ENCODE results near the gene RPS24.
"Not testable (repeated sequence)": the region's sequence is repeated elsewhere in the genome, so short reads cannot be mapped to it uniquely, and the experiment has no call there.

Gene RPS24

GRCh38 chr10:78044699-78045098, 11.0 kb downstream of the RPS24 start:
- DNase-seq: no peak
- in situ Hi-C loops (cut with MboI; ENCODE audit: low pct_unique_long_range_greater_than_20kb, low sequenced_read_pairs): loop anchor here (25.0 kb wide), 1 partner anchor 1143 kb away; no protein-coding TSS in a partner anchor

DNA sequence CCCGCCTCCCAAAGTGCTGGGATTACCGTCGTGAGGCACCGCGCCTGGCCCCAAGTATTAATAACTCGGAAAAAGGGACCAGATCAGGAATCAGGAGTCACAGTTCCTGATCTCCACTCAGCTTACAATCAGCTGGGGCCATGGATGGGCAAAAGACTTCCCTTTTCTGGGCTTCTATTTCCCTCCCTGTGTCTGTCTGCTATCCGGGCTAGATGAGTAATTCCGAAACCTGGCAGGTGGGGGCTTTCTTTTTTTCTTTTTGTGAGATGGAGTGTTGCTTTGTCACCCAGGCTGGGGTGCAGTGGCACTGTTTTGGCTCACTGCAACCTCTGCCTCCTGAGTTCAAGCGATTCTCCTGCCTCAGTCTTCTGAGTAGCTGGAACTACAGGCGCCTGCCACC, 11.6 kb downstream of the RPS24 start:
- in situ Hi-C loops (cut with MboI; ENCODE audit: low pct_unique_long_range_greater_than_20kb, low sequenced_read_pairs): loop anchor here (25.0 kb wide), 1 partner anchor 1142 kb away; no protein-coding TSS in a partner anchor
- DNase-seq: peak; percentile 67

DNA sequence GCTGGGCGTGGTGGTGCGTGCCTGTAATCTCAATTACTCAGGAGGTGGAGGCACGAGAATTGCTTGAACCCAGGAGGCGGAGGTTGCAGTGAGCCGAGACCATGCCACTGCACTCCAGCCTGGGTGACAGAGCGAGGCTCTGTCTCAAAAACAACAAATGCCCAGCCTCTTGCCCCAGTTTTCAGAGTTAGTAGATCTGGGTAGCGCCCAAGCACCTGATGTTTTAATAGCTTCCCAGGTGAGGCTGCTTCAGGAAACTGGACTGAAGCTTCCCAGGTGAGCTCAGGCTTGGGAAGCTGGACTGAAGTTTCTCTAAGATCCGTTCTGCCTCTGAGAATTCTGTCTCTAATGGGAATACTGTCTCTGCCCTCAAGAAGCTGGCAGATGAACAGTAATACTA, 12.2 kb downstream of the RPS24 start:
- in situ Hi-C loops (cut with MboI; ENCODE audit: low pct_unique_long_range_greater_than_20kb, low sequenced_read_pairs): loop anchor here (25.0 kb wide), 1 partner anchor 1141 kb away; no protein-coding TSS in a partner anchor
- DNase-seq: no peak

DNA sequence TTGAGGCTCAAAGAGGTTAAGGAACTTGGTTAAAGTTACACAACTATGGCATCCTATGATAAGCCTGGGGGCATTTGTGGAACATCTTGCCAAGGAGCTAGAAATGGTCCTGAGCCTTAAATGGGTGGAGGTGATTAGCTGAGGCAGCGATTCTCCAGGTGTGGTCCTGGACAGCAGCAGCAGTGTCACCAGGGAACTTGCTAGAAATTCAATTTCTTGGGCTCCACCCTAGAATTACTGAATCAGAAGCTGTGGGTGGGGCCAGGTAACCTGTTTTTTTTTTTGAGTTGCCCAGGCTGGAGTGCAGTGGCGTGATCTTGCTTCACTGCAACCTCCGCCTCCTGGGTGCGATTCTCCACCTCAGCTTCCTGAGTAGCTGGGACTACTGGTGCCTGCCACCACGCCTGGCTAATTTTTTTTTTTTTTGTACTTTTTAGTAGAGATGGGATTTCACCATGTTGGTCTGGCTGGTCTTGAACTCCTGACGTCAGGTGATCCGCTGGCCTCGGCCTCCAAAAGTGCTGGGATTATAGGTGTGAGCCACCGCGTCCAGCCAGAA, 13.1 kb downstream of the RPS24 start:
- DNase-seq: no peak
- in situ Hi-C loops (cut with MboI; ENCODE audit: low pct_unique_long_range_greater_than_20kb, low sequenced_read_pairs): loop anchor here (25.0 kb wide), 1 partner anchor 1141 kb away; no protein-coding TSS in a partner anchor

DNA sequence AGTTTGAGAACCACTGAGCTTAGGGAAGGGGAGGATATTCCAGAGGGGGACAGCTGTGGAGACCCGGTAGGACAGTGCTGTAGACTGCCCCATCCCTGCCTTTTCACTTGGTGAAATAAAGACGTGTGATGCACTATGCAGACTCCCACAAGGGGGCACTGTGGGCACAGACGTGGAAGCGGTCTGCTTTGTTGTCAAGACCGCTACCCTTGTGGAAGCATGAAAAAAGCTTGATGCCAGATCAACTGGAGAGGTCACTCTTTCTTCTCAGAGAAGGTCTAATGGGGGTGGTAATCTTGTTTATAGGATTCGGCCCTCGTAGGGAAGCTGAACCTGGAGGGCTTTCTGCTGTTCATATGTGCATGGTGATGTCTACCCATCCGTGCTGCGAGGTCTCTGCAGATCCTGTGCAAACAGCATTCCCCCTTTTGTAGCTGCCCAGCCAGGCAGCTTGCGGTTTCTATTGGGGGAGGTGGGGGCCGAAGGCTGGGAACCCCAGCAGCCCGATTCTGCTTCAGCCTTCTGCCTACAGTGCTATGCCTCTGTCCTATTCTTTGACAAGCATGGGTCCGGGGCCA, 13.7 kb downstream of the RPS24 start:
- in situ Hi-C loops (cut with MboI; ENCODE audit: low pct_unique_long_range_greater_than_20kb, low sequenced_read_pairs): loop anchor here (25.0 kb wide), 1 partner anchor 1140 kb away; no protein-coding TSS in a partner anchor
- peak; percentile 82 for DNase-seq

DNA sequence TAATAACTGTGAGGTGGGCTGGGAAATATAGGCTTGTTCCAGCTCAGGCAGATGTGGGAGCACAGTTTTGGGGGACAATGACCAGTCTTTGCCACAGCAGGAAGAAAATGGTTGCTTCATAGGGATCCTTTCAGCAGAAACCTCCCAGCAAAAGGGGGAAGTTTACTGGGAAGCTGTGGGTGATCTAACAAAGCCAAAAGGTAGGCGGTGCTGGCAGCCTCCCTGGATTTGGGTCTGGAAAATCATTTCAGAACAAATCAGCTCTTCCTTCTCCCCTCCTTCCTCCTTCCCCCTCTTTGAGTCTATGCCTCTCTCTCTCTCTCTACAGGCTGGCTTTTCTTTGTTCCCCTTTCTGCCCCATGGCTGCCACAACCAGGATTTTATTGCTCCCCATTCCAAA, 16.2 kb downstream of the RPS24 start:
- in situ Hi-C loops (cut with MboI; ENCODE audit: low pct_unique_long_range_greater_than_20kb, low sequenced_read_pairs): loop anchor here (25.0 kb wide), 1 partner anchor 1137 kb away; no protein-coding TSS in a partner anchor
- no peak for DNase-seq

DNA sequence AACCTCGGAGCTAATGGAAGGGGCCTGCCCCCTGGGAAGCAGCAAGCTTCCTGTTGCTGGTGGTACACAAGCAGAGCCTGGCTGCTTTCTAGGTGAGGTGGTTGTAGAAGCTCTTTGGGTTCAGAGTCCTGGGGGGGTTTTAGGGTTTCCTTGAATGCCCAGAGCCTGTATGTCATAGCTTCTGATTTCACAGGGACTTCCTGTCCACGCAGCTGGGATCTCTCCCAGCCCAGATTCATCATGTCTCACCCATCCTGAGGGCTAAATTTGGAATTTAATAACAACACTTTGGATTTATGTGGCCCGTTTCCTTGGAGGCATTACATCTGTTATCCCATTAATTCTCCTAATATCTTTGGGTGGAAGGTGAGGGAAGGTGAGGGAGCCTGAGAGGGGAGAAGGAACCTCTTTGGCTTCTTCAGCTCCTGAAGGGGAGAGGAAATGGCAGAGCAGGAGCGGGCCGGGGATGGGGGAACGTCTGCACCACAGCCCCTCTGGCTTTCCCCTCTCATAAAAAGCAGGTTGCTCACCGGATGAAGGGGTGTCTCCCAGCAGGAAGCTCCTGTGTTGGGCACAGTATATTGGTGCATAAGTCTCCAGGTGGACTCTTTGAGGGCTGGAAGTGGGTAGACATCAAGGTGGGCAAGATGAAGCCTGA, 19.7 kb downstream of the RPS24 start:
- no peak for DNase-seq
- in situ Hi-C loops (cut with MboI; ENCODE audit: low pct_unique_long_range_greater_than_20kb, low sequenced_read_pairs): no loop called here

- no peak for DNase-seq
- in situ Hi-C loops (cut with MboI; ENCODE audit: low pct_unique_long_range_greater_than_20kb, low sequenced_read_pairs): no loop called here
Measured at GRCh38 chr10:78058562-78058961, 24.9 kb downstream of the RPS24 start.

GRCh38 chr10:78059906-78060702, 26.4 kb downstream of the RPS24 start:
- DNase-seq: no peak
- in situ Hi-C loops (cut with MboI; ENCODE audit: low pct_unique_long_range_greater_than_20kb, low sequenced_read_pairs): no loop called here

- DNase-seq: no peak
- in situ Hi-C loops (cut with MboI; ENCODE audit: low pct_unique_long_range_greater_than_20kb, low sequenced_read_pairs): no loop called here
Measured at GRCh38 chr10:78062296-78062695, 28.6 kb downstream of the RPS24 start.

- in situ Hi-C loops (cut with MboI; ENCODE audit: low pct_unique_long_range_greater_than_20kb, low sequenced_read_pairs): no loop called here
- DNase-seq: no peak
Measured at GRCh38 chr10:78063236-78063635, 29.6 kb downstream of the RPS24 start.

GRCh38 chr10:78064919-78065318, 31.3 kb downstream of the RPS24 start:
- DNase-seq; in situ Hi-C loops (cut with MboI; ENCODE audit: low pct_unique_long_range_greater_than_20kb, low sequenced_read_pairs): not testable (repeated sequence)

GRCh38 chr10:78065611-78066010, 31.9 kb downstream of the RPS24 start:
- no peak for DNase-seq
- in situ Hi-C loops (cut with MboI; ENCODE audit: low pct_unique_long_range_greater_than_20kb, low sequenced_read_pairs): no loop called here

- in situ Hi-C loops (cut with MboI; ENCODE audit: low pct_unique_long_range_greater_than_20kb, low sequenced_read_pairs): no loop called here
- DNase-seq: no peak
Measured at GRCh38 chr10:78066012-78066411, 32.3 kb downstream of the RPS24 start.

GRCh38 chr10:78066728-78067430, 33.2 kb downstream of the RPS24 start:
- no peak for DNase-seq
- in situ Hi-C loops (cut with MboI; ENCODE audit: low pct_unique_long_range_greater_than_20kb, low sequenced_read_pairs): no loop called here

- in situ Hi-C loops (cut with MboI; ENCODE audit: low pct_unique_long_range_greater_than_20kb, low sequenced_read_pairs): no loop called here
- no peak for DNase-seq
Measured at GRCh38 chr10:78069151-78069550, 35.5 kb downstream of the RPS24 start.

GRCh38 chr10:78070064-78070463, 36.4 kb downstream of the RPS24 start:
- DNase-seq; in situ Hi-C loops (cut with MboI; ENCODE audit: low pct_unique_long_range_greater_than_20kb, low sequenced_read_pairs): not testable (repeated sequence)

GRCh38 chr10:78070726-78071125, 37.1 kb downstream of the RPS24 start:
- in situ Hi-C loops (cut with MboI; ENCODE audit: low pct_unique_long_range_greater_than_20kb, low sequenced_read_pairs): no loop called here

More at GRCh38 chr10:78070726-78071125, 37.1 kb downstream of the RPS24 start:
- no peak for DNase-seq
